ENCODE measurements around the gene TGFA.

TGFA gene

DNA sequence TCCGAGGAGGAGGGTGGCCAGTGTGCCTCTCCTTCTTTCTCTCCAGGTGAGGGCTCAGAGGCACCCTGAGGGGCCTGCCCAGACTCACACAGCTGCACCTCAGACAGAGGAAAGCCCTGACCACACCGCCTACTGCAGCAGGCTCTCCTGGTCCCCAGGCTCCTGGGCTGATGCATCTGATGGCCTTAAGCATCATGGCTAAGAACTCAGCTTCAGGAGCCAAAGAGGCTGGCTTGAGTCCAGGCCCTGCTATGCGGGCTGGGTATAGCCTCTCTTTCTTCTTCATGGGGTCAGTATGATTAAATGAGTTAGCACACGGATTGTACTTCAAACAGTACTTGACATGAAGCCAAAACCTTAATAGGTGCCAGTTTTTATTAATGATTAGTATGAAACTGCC is 89.6 kb downstream of the TGFA start:
- TF ChIP-seq, protein P1, sequence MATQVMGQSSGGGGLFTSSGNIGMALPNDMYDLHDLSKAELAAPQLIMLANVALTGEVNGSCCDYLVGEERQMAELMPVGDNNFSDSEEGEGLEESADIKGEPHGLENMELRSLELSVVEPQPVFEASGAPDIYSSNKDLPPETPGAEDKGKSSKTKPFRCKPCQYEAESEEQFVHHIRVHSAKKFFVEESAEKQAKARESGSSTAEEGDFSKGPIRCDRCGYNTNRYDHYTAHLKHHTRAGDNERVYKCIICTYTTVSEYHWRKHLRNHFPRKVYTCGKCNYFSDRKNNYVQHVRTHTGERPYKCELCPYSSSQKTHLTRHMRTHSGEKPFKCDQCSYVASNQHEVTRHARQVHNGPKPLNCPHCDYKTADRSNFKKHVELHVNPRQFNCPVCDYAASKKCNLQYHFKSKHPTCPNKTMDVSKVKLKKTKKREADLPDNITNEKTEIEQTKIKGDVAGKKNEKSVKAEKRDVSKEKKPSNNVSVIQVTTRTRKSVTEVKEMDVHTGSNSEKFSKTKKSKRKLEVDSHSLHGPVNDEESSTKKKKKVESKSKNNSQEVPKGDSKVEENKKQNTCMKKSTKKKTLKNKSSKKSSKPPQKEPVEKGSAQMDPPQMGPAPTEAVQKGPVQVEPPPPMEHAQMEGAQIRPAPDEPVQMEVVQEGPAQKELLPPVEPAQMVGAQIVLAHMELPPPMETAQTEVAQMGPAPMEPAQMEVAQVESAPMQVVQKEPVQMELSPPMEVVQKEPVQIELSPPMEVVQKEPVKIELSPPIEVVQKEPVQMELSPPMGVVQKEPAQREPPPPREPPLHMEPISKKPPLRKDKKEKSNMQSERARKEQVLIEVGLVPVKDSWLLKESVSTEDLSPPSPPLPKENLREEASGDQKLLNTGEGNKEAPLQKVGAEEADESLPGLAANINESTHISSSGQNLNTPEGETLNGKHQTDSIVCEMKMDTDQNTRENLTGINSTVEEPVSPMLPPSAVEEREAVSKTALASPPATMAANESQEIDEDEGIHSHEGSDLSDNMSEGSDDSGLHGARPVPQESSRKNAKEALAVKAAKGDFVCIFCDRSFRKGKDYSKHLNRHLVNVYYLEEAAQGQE (IDR thresholded peaks at IDR 0.05; ENCODE audit: low read depth): no peak
- TF ChIP-seq FOXM1 (IDR thresholded peaks at IDR 0.05; ENCODE audit: borderline replicate concordance, low read depth) (no peak), NFIC (IDR thresholded peaks at IDR 0.05) (no peak), EGR1 (IDR thresholded peaks at IDR 0.05) (no peak)
- TF ChIP-seq, protein P2, sequence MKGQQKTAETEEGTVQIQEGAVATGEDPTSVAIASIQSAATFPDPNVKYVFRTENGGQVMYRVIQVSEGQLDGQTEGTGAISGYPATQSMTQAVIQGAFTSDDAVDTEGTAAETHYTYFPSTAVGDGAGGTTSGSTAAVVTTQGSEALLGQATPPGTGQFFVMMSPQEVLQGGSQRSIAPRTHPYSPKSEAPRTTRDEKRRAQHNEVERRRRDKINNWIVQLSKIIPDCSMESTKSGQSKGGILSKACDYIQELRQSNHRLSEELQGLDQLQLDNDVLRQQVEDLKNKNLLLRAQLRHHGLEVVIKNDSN (IDR thresholded peaks at IDR 0.05): no peak

DNA sequence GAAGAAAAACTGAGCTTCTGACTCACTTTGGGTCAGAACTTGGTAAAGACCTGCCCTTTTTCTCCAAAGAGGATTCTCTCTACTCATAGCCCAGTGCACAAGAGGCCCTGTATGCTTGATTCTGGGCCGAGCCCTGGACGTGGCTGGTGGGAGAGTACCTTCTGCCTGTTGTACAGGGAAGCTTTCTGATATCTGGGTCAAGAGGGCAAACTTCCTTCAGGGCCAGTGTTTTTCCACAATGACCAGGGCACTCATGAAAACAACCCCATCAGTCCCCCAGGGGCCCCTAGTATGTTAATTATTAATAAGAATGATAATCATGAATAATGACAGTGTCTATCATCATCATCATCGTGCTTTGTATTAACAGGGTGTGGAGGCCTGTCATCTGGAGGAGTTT is 90.0 kb downstream of the TGFA start:
- TF ChIP-seq, protein P2 (IDR thresholded peaks at IDR 0.05): no peak
- no peak for TF ChIP-seq TAF1 (IDR thresholded peaks at IDR 0.05; ENCODE audit: low read depth)
- no peak for TF ChIP-seq RAD21 (IDR thresholded peaks at IDR 0.05; ENCODE audit: low read depth)
- no peak for TF ChIP-seq EGR1 (IDR thresholded peaks at IDR 0.05)
- no peak for TF ChIP-seq CREB1 (IDR thresholded peaks at IDR 0.05; ENCODE audit: low read depth)
- TF ChIP-seq, protein P3, sequence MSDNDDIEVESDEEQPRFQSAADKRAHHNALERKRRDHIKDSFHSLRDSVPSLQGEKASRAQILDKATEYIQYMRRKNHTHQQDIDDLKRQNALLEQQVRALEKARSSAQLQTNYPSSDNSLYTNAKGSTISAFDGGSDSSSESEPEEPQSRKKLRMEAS (IDR thresholded peaks at IDR 0.05): no peak
- TF ChIP-seq, protein P1 (IDR thresholded peaks at IDR 0.05; ENCODE audit: low read depth): no peak
- no peak for TF ChIP-seq EP300 (IDR thresholded peaks at IDR 0.05; ENCODE audit: borderline replicate concordance)
- no peak for TF ChIP-seq TEAD4 (IDR thresholded peaks at IDR 0.05)
- TF ChIP-seq ZBTB7A (IDR thresholded peaks at IDR 0.05; ENCODE audit: low read depth): no peak
- no peak for TF ChIP-seq CEBPB (IDR thresholded peaks at IDR 0.05)

DNA sequence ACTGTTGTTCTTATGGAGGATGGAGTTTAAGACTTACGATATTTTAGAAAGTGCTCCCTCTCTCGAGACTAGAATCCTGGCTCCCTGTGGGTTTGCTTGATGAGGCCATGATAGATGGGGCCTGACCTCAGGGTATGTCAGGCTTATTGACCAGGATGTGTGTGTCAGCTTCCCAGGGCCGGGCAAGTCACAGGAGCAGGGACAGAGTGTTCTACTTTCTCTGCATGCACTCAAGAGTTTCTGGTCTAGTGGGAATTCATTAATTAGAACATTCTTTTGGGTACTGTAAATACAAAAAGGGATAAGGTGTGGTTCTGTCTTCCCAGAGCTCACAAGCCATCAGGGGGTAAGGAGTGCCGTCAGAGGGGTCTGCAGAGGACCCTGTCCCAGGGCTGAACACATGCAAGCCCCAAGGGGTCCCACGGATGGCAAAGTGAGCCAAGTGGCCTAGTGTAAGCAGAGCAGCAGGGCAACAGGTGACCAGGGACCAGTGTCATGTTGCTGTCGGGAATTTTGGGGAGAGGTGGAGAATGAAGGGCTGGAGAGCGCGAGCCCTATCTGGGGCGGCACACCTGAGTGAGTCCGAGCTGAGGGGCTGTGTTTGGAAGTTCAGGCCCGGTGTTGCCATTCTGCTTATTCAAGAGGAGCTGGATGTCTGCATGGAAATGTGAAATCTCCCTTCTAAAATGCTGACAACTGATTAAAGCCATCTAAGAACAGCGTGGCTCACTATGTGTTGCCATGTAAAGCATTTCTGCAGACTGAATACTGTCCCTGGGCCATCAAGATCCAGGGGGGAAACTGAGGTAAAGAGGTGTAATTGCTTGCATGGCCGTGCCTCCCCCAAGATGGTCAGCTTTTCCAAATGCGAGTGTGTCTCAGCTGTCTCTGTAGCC is 91.4 kb downstream of the TGFA start:
- TF ChIP-seq, protein P1 (IDR thresholded peaks at IDR 0.05; ENCODE audit: low read depth): no peak
- TF ChIP-seq NFIC (IDR thresholded peaks at IDR 0.05) (no peak), TAF1 (IDR thresholded peaks at IDR 0.05; ENCODE audit: low read depth) (no peak), TCF12 (IDR thresholded peaks at IDR 0.05; ENCODE audit: low read depth) (no peak), EP300 (IDR thresholded peaks at IDR 0.05; ENCODE audit: borderline replicate concordance) (no peak), YY1 (IDR thresholded peaks at IDR 0.05; ENCODE audit: low read depth) (no peak), FOXM1 (IDR thresholded peaks at IDR 0.05; ENCODE audit: borderline replicate concordance, low read depth) (no peak), TEAD4 (IDR thresholded peaks at IDR 0.05) (no peak), ZBTB7A (IDR thresholded peaks at IDR 0.05; ENCODE audit: low read depth) (no peak), RAD21 (IDR thresholded peaks at IDR 0.05; ENCODE audit: low read depth) (no peak), CREB1 (IDR thresholded peaks at IDR 0.05; ENCODE audit: low read depth) (no peak), EGR1 (IDR thresholded peaks at IDR 0.05) (no peak), CEBPB (IDR thresholded peaks at IDR 0.05) (no peak)
- TF ChIP-seq, protein P2 (IDR thresholded peaks at IDR 0.05): no peak
- TF ChIP-seq, protein P3 (IDR thresholded peaks at IDR 0.05): no peak

DNA sequence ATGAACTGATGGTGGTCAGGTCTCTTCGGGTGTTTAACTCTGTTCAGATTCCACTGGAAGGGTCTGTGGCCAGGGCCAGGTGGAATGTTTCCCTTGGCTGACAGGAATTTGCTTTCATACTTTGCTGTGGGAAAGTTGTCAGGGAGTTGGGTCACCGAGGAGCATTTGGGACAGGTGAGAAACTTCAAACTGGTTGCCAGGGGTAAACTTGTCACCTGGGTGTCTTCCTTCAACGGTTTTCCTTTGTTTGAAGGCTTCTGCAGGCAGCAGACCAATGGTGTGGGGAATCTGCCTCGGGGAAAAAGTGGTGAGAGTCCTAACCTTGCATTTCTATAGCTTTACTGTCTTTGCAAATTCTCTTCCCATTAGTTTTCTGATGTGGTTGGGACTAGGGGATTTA is 92.2 kb downstream of the TGFA start:
- TF ChIP-seq TAF1 (IDR thresholded peaks at IDR 0.05; ENCODE audit: low read depth): no peak
- TF ChIP-seq, protein P1 (IDR thresholded peaks at IDR 0.05; ENCODE audit: low read depth): no peak
- TF ChIP-seq EGR1 (IDR thresholded peaks at IDR 0.05): no peak
- TF ChIP-seq, protein P3 (IDR thresholded peaks at IDR 0.05): no peak
- TF ChIP-seq, protein P2 (IDR thresholded peaks at IDR 0.05): no peak
- TF ChIP-seq EP300 (IDR thresholded peaks at IDR 0.05; ENCODE audit: borderline replicate concordance): no peak
- TF ChIP-seq ZBTB7A (IDR thresholded peaks at IDR 0.05; ENCODE audit: low read depth): no peak
- no peak for TF ChIP-seq CEBPB (IDR thresholded peaks at IDR 0.05)
- TF ChIP-seq CREB1 (IDR thresholded peaks at IDR 0.05; ENCODE audit: low read depth): no peak
- no peak for TF ChIP-seq RAD21 (IDR thresholded peaks at IDR 0.05; ENCODE audit: low read depth)
